ENCODE measurements around the gene NOS3.

The NOS3 gene

GRCh38 chr7:150961510-150962289 is 29.1 kb upstream of the NOS3 start:
- TF ChIP-seq CTCF (IDR thresholded peaks at IDR 0.05; ENCODE audit: low read depth, low read length) (no peak), EZH2phosphoT487 (IDR thresholded peaks at IDR 0.05; ENCODE audit: low read depth) (no peak)
- H3K79me2 ChIP-seq (ENCODE audit: low read length) = no peaks in the 10 kb centered on the region
- no peak overlapping the region for H3K4me2 ChIP-seq (ENCODE audit: low read length)
- H3K9me3 ChIP-seq (ENCODE audit: insufficient read depth, low read length) = no peaks in the 10 kb centered on the region
- no peak overlapping the region for H3K27ac ChIP-seq (ENCODE audit: low read length)
- H3K9ac ChIP-seq (ENCODE audit: low read length) = no peak overlapping the region
- no peaks in the 10 kb centered on the region for H3K36me3 ChIP-seq (replicated peaks; ENCODE audit: low read depth, low read length)
- H2AFZ ChIP-seq (ENCODE audit: low read depth, low read length) = no peak overlapping the region
- no peaks in the 10 kb centered on the region for H3K4me1 ChIP-seq (ENCODE audit: low read length)
- H3K4me3 ChIP-seq (ENCODE audit: low read length) = no peak overlapping the region
- H3K27me3 ChIP-seq (ENCODE audit: low read depth, low read length) = no peaks in the 10 kb centered on the region
- no peaks in the 10 kb centered on the region for H4K20me1 ChIP-seq (ENCODE audit: insufficient read depth, low read length)

- H3K4me3 ChIP-seq (ENCODE audit: low read length) = no peak overlapping the region
- no peaks in the 10 kb centered on the region for H3K79me2 ChIP-seq (ENCODE audit: low read length)
- H4K20me1 ChIP-seq (ENCODE audit: insufficient read depth, low read length) = no peaks in the 10 kb centered on the region
- H3K4me2 ChIP-seq (ENCODE audit: low read length) = no peak overlapping the region
- TF ChIP-seq EZH2phosphoT487 (IDR thresholded peaks at IDR 0.05; ENCODE audit: low read depth) = no peak
- no peak for TF ChIP-seq CTCF (IDR thresholded peaks at IDR 0.05; ENCODE audit: low read depth, low read length)
- no peaks in the 10 kb centered on the region for H3K27me3 ChIP-seq (ENCODE audit: low read depth, low read length)
- no peak overlapping the region for H2AFZ ChIP-seq (ENCODE audit: low read depth, low read length)
- H3K4me1 ChIP-seq (ENCODE audit: low read length) = no peaks in the 10 kb centered on the region
- no peaks in the 10 kb centered on the region for H3K9me3 ChIP-seq (ENCODE audit: insufficient read depth, low read length)
- no peaks in the 10 kb centered on the region for H3K36me3 ChIP-seq (replicated peaks; ENCODE audit: low read depth, low read length)
- no peak overlapping the region for H3K9ac ChIP-seq (ENCODE audit: low read length)
- H3K27ac ChIP-seq (ENCODE audit: low read length) = no peak overlapping the region
These were observed 28.6 kb upstream of the NOS3 start for GRCh38 chr7:150962290-150962552.

- Histone ChIP-seq H3K79me2 (ENCODE audit: low read length) (no peaks in the 10 kb centered on the region), H3K4me2 (ENCODE audit: low read length) (no peak overlapping the region), H3K27me3 (ENCODE audit: low read depth, low read length) (no peaks in the 10 kb centered on the region), H4K20me1 (ENCODE audit: insufficient read depth, low read length) (no peaks in the 10 kb centered on the region), H3K27ac (ENCODE audit: low read length) (no peak overlapping the region), H3K9ac (ENCODE audit: low read length) (no peak overlapping the region), H3K9me3 (ENCODE audit: insufficient read depth, low read length) (no peaks in the 10 kb centered on the region), H3K36me3 (replicated peaks; ENCODE audit: low read depth, low read length) (no peaks in the 10 kb centered on the region), H2AFZ (ENCODE audit: low read depth, low read length) (no peak overlapping the region), H3K4me1 (ENCODE audit: low read length) (no peaks in the 10 kb centered on the region), H3K4me3 (ENCODE audit: low read length) (no peak overlapping the region)
- peak; percentile 82 for TF ChIP-seq CTCF (IDR thresholded peaks at IDR 0.05; ENCODE audit: low read depth, low read length)
- TF ChIP-seq EZH2phosphoT487 (IDR thresholded peaks at IDR 0.05; ENCODE audit: low read depth) = no peak
These were observed 28.0 kb upstream of the NOS3 start for GRCh38 chr7:150962553-150963399.

GRCh38 chr7:150963707-150964559 is 26.9 kb upstream of the NOS3 start:
- H3K9me3 ChIP-seq (ENCODE audit: insufficient read depth, low read length) = no peaks in the 10 kb centered on the region
- no peaks in the 10 kb centered on the region for H3K27me3 ChIP-seq (ENCODE audit: low read depth, low read length)
- H3K4me1 ChIP-seq (ENCODE audit: low read length) = no peaks in the 10 kb centered on the region
- H2AFZ ChIP-seq (ENCODE audit: low read depth, low read length) = no peak overlapping the region
- no peak overlapping the region for H3K9ac ChIP-seq (ENCODE audit: low read length)
- no peak overlapping the region for H3K4me2 ChIP-seq (ENCODE audit: low read length)
- TF ChIP-seq CTCF (IDR thresholded peaks at IDR 0.05; ENCODE audit: low read depth, low read length) (no peak), EZH2phosphoT487 (IDR thresholded peaks at IDR 0.05; ENCODE audit: low read depth) (no peak)
- H3K4me3 ChIP-seq (ENCODE audit: low read length) = no peak overlapping the region
- H3K27ac ChIP-seq (ENCODE audit: low read length) = no peak overlapping the region
- no peaks in the 10 kb centered on the region for H3K79me2 ChIP-seq (ENCODE audit: low read length)
- no peaks in the 10 kb centered on the region for H3K36me3 ChIP-seq (replicated peaks; ENCODE audit: low read depth, low read length)
- no peaks in the 10 kb centered on the region for H4K20me1 ChIP-seq (ENCODE audit: insufficient read depth, low read length)

Measured in OCI-LY3 (cell line).